ENCODE measurements around the gene EPS15.
"Not testable (repeated sequence)": the region's sequence is repeated elsewhere in the genome, so short reads cannot be mapped to it uniquely, and the experiment has no call there.

EPS15 gene

GRCh38 chr1:51439053-51439452 is 80.0 kb downstream of the EPS15 start:
- Histone ChIP-seq H3K4me3 (ENCODE audit: low read length) (no peak overlapping the region), H3K79me2 (ENCODE audit: low read length) (no peaks in the 10 kb centered on the region), H3K9me3 (replicated peaks; ENCODE audit: insufficient read depth, low read length) (no peaks in the 10 kb centered on the region), H3K9ac (ENCODE audit: low read length) (no peak overlapping the region), H3K36me3 (replicated peaks; ENCODE audit: insufficient read depth, low read length) (peaks cover 4% of the 10 kb centered on the region; the same call in 1 of the 2 replicates), H4K20me1 (ENCODE audit: insufficient read depth, low read length) (no peaks in the 10 kb centered on the region), H3K27ac (ENCODE audit: low read length) (no peak overlapping the region), H3K4me2 (ENCODE audit: low read depth, low read length) (peak overlapping the region; percentile 14; the same call in 1 of the 2 replicates), H3K4me1 (ENCODE audit: low read length) (peaks cover 29% of the 10 kb centered on the region), H3K9me2 (replicated peaks; ENCODE audit: insufficient read depth, low read length) (no peaks in the 10 kb centered on the region), H2AFZ (ENCODE audit: low read length) (no peak overlapping the region), H3F3A (ENCODE audit: insufficient read depth, low read length) (peaks cover 6% of the 10 kb centered on the region; the same call in 1 of the 2 replicates), H3K27me3 (replicated peaks; ENCODE audit: insufficient read depth, low read length) (no peaks in the 10 kb centered on the region)
- DNase-seq: peak; percentile 57
- TF ChIP-seq EZH2 (optimal IDR thresholded peaks at IDR 0.05; ENCODE audit: low read depth, low read length) (no peak), EZH2phosphoT487 (IDR thresholded peaks at IDR 0.05; ENCODE audit: low read length) (no peak), CTCF (IDR thresholded peaks at IDR 0.05; ENCODE audit: low read length) (no peak)

GRCh38 chr1:51437391-51437790 is 81.7 kb downstream of the EPS15 start:
- H2AFZ ChIP-seq (ENCODE audit: low read length); H3K9ac ChIP-seq (ENCODE audit: low read length); H3K4me2 ChIP-seq (ENCODE audit: low read depth, low read length); H3K27ac ChIP-seq (ENCODE audit: low read length); H3F3A ChIP-seq (ENCODE audit: insufficient read depth, low read length); H4K20me1 ChIP-seq (ENCODE audit: insufficient read depth, low read length); H3K27me3 ChIP-seq (replicated peaks; ENCODE audit: insufficient read depth, low read length); H3K4me3 ChIP-seq (ENCODE audit: low read length); DNase-seq; H3K36me3 ChIP-seq (replicated peaks; ENCODE audit: insufficient read depth, low read length); H3K9me2 ChIP-seq (replicated peaks; ENCODE audit: insufficient read depth, low read length); H3K9me3 ChIP-seq (replicated peaks; ENCODE audit: insufficient read depth, low read length); H3K79me2 ChIP-seq (ENCODE audit: low read length): not testable (repeated sequence)
- H3K4me1 ChIP-seq (ENCODE audit: low read length): peaks cover 29% of the 10 kb centered on the region

GRCh38 chr1:51435878-51436277 is 83.2 kb downstream of the EPS15 start:
- Histone ChIP-seq H3K27ac (ENCODE audit: low read length) (no peak overlapping the region), H3K4me1 (ENCODE audit: low read length) (peaks cover 28% of the 10 kb centered on the region), H3K9me3 (replicated peaks; ENCODE audit: insufficient read depth, low read length) (no peaks in the 10 kb centered on the region), H3K9ac (ENCODE audit: low read length) (no peak overlapping the region), H3K36me3 (replicated peaks; ENCODE audit: insufficient read depth, low read length) (peaks cover 4% of the 10 kb centered on the region; the same call in 1 of the 2 replicates), H3K4me2 (ENCODE audit: low read depth, low read length) (no peak overlapping the region), H4K20me1 (ENCODE audit: insufficient read depth, low read length) (no peaks in the 10 kb centered on the region), H3K27me3 (replicated peaks; ENCODE audit: insufficient read depth, low read length) (no peaks in the 10 kb centered on the region), H3K4me3 (ENCODE audit: low read length) (no peak overlapping the region), H3K79me2 (ENCODE audit: low read length) (no peaks in the 10 kb centered on the region), H3K9me2 (replicated peaks; ENCODE audit: insufficient read depth, low read length) (no peaks in the 10 kb centered on the region), H2AFZ (ENCODE audit: low read length) (no peak overlapping the region), H3F3A (ENCODE audit: insufficient read depth, low read length) (peaks cover 6% of the 10 kb centered on the region; the same call in 1 of the 2 replicates)
- TF ChIP-seq CTCF (IDR thresholded peaks at IDR 0.05; ENCODE audit: low read length) (no peak), EZH2phosphoT487 (IDR thresholded peaks at IDR 0.05; ENCODE audit: low read length) (no peak), EZH2 (optimal IDR thresholded peaks at IDR 0.05; ENCODE audit: low read depth, low read length) (no peak)
- DNase-seq: no peak

- H3K9ac ChIP-seq (ENCODE audit: low read length): no peak overlapping the region
- no peak overlapping the region for H3K4me3 ChIP-seq (ENCODE audit: low read length)
- no peaks in the 10 kb centered on the region for H4K20me1 ChIP-seq (ENCODE audit: insufficient read depth, low read length)
- H3K4me2 ChIP-seq (ENCODE audit: low read depth, low read length): peak overlapping the region; percentile 14
- no peaks in the 10 kb centered on the region; the same call in 1 of the 2 replicates for H3K36me3 ChIP-seq (replicated peaks; ENCODE audit: insufficient read depth, low read length)
- H3K79me2 ChIP-seq (ENCODE audit: low read length): no peaks in the 10 kb centered on the region
- no peaks in the 10 kb centered on the region for H3K9me3 ChIP-seq (replicated peaks; ENCODE audit: insufficient read depth, low read length)
- H3K4me1 ChIP-seq (ENCODE audit: low read length): peaks cover 22% of the 10 kb centered on the region
- TF ChIP-seq EZH2 (optimal IDR thresholded peaks at IDR 0.05; ENCODE audit: low read depth, low read length): no peak
- no peak for TF ChIP-seq EZH2phosphoT487 (IDR thresholded peaks at IDR 0.05; ENCODE audit: low read length)
- TF ChIP-seq CTCF (IDR thresholded peaks at IDR 0.05; ENCODE audit: low read length): no peak
- DNase-seq: no peak
- H3K9me2 ChIP-seq (replicated peaks; ENCODE audit: insufficient read depth, low read length): no peaks in the 10 kb centered on the region
- no peaks in the 10 kb centered on the region for H3K27me3 ChIP-seq (replicated peaks; ENCODE audit: insufficient read depth, low read length)
- H3K27ac ChIP-seq (ENCODE audit: low read length): no peak overlapping the region
- no peak overlapping the region for H2AFZ ChIP-seq (ENCODE audit: low read length)
- H3F3A ChIP-seq (ENCODE audit: insufficient read depth, low read length): peaks cover under 1% of the 10 kb centered on the region; the same call in 1 of the 2 replicates
Measured at GRCh38 chr1:51433972-51434510, 85.0 kb downstream of the EPS15 start.

Measured in MM.1S (cell line).